Liver (tissue), 9 donors: Measurements from ENCODE around the gene QPCT. TPM values are rescaled to one million over a fixed set of nuclear protein-coding genes. Genes with fewer than 3 reads are reported as not detected.

ENCODE experiments used
- DNase-seq: peaks from one replicate; pipeline ENCODE4 v3.0.0-alpha.2; 2017; ENCODE audit warnings: low spot score
- H3K27ac ChIP-seq, 2 donors: one replicate each; pipeline ENCODE4 v1.7.0; 2013; ENCODE audit warnings: inconsistent platforms in 2 of 2, low read length in 2 of 2, control low read depth in 1 of 2, low read depth in 1 of 2, mild to moderate bottlenecking in 1 of 2
- H3K27me3 ChIP-seq, 4 donors: one replicate each; pipeline versions ENCODE4 v1.6.1 to v1.7.0; 2013; ENCODE audit warnings: low read length in 3 of 4, inconsistent platforms in 1 of 4, mild to moderate bottlenecking in 1 of 4, moderate library complexity in 1 of 4; ENCODE audit not compliant: control insufficient read depth in 4 of 4, insufficient read depth in 4 of 4
- H3K36me3 ChIP-seq, 4 donors: one replicate each; pipeline versions ENCODE4 v1.6.1 to v1.7.0; 2013; ENCODE audit warnings: low read length in 3 of 4, mild to moderate bottlenecking in 3 of 4, low read depth in 1 of 4, moderate library complexity in 1 of 4; ENCODE audit not compliant: control insufficient read depth in 4 of 4, insufficient read depth in 3 of 4
- H3K4me1 ChIP-seq, 4 donors: one replicate each; pipeline versions ENCODE4 v1.6.1 to v1.7.0; 2013; ENCODE audit warnings: low read length in 3 of 4, mild to moderate bottlenecking in 3 of 4, moderate library complexity in 1 of 4; ENCODE audit not compliant: control insufficient read depth in 4 of 4, insufficient read depth in 4 of 4
- H3K4me3 ChIP-seq, 3 donors: one replicate each; pipeline versions ENCODE4 v1.6.1 to v1.7.0; 2013; ENCODE audit warnings: low read length in 3 of 3, control low read depth in 1 of 3, low read depth in 1 of 3, mild to moderate bottlenecking in 1 of 3
- H3K9ac ChIP-seq, 2 donors: one replicate each; pipeline ENCODE4 v1.7.0; 2013; ENCODE audit warnings: low read length in 2 of 2, mild to moderate bottlenecking in 2 of 2, moderate library complexity in 2 of 2, control low read depth in 1 of 2, low read depth in 1 of 2
- H3K9me3 ChIP-seq, 4 donors: one replicate each; pipeline versions ENCODE4 v1.6.1 to v1.7.0; 2013; ENCODE audit warnings: low read length in 3 of 4; ENCODE audit not compliant: control insufficient read depth in 4 of 4
- ATF3 ChIP-seq: IDR thresholded peaks from 2 replicates; pipeline ENCODE4 v1.6.1; 2016; ENCODE audit warnings: antibody characterized with exemption
- CTCF ChIP-seq: fragments of 150-350 bp; IDR thresholded peaks from 2 replicates; pipeline ENCODE4 v1.5.1; 2017; ENCODE audit warnings: improper control_type of control experiment, low read depth, low read length; ENCODE audit not compliant: missing input control
- EGR1 ChIP-seq, 2 donors: IDR thresholded peaks; 2 replicates each; pipeline ENCODE4 v1.6.1; 2016 to 2018; ENCODE audit warnings: antibody characterized with exemption in 2 of 2, low read depth in 2 of 2
- FOXA1 ChIP-seq: IDR thresholded peaks from 2 replicates; pipeline ENCODE4 v1.6.1; 2016; ENCODE audit warnings: antibody characterized with exemption
- FOXA2 ChIP-seq: IDR thresholded peaks from 2 replicates; pipeline ENCODE4 v1.6.1; 2016; ENCODE audit warnings: antibody characterized with exemption
- GABPA ChIP-seq, 2 donors: IDR thresholded peaks in 1 of 2; conservative IDR thresholded peaks in 1 of 2; 2 replicates each; pipeline ENCODE4 v1.6.1; 2016; ENCODE audit warnings: antibody characterized with exemption in 2 of 2, mild to moderate bottlenecking in 1 of 2, moderate library complexity in 1 of 2
- HNF4A ChIP-seq, 2 donors: conservative IDR thresholded peaks; 2 replicates each; pipeline ENCODE4 v1.6.1; 2016; ENCODE audit warnings: antibody characterized with exemption in 2 of 2, mild to moderate bottlenecking in 2 of 2
- HNF4G ChIP-seq: IDR thresholded peaks from 2 replicates; pipeline ENCODE4 v1.6.1; 2016; ENCODE audit warnings: antibody characterized with exemption
- JUND ChIP-seq, 2 donors: IDR thresholded peaks; 2 replicates each; pipeline ENCODE4 v1.6.1; 2016; ENCODE audit warnings: antibody characterized with exemption in 2 of 2
- MAX ChIP-seq: IDR thresholded peaks from 2 replicates; pipeline ENCODE4 v1.6.1; 2016; ENCODE audit warnings: antibody characterized with exemption
- NR2F2 ChIP-seq: IDR thresholded peaks from 2 replicates; pipeline ENCODE4 v1.6.1; 2016; ENCODE audit warnings: antibody characterized with exemption
- RAD21 ChIP-seq, 2 donors: IDR thresholded peaks; 2 replicates each; pipeline ENCODE4 v1.6.1; 2016; ENCODE audit warnings: antibody characterized with exemption in 2 of 2, mild to moderate bottlenecking in 2 of 2
- RXRA ChIP-seq, 2 donors: IDR thresholded peaks; 2 replicates each; pipeline ENCODE4 v1.6.1; 2017 to 2018; ENCODE audit warnings: antibody characterized with exemption in 2 of 2, mild to moderate bottlenecking in 1 of 2
- SP1 ChIP-seq: IDR thresholded peaks from 2 replicates; pipeline ENCODE4 v1.6.1; 2018; ENCODE audit warnings: antibody characterized with exemption, mild to moderate bottlenecking
- YY1 ChIP-seq: IDR thresholded peaks from 2 replicates; pipeline ENCODE4 v1.6.1; 2016; ENCODE audit warnings: antibody characterized with exemption, mild to moderate bottlenecking
- WGBS: extraction: QIAGEN DNeasy Blood & Tissue Kit; methylation state at CpG from one replicate; pipeline ENCODE4 v1.1.7; 2013; 5-methylcytosine and 5-hydroxymethylcytosine counted together
- polyA plus RNA-seq, 2 donors: library from polyadenylated mRNA; stranded (reverse) in 1 of 2; unstranded in 1 of 2; fragments of 200-250 nt in 1 of 2; fragments of >200 nt in 1 of 2; fragmentation: Nextera tagmentation in 1 of 2; extraction: Ambion mirVana in 1 of 2; gene quantifications; one replicate each; pipeline versions ENCODE4 v1.2.1 to v1.2.3, GENCODE V29; 2013 to 2015
- total RNA-seq, 2 donors: library from RNA; depleted of rRNA; stranded (reverse); fragments of >200 nt; gene quantifications; one replicate each; pipeline ENCODE4 v1.2.3, GENCODE V29; 2014
- TF ChIP-seq, protein P1 (sequence below): IDR thresholded peaks from 2 replicates; pipeline ENCODE4 v1.6.1; 2016; ENCODE audit warnings: antibody characterized with exemption, mild to moderate bottlenecking
- donor health status: healthy.
- donor health status: healthy.
- donor health status: healthy.
- donor health status: healthy.
- donor health status: healthy.

QPCT gene
- total and polyA plus RNA-seq, 4 donors: 0.61 to 3.0 (median 1.2) TPM

GRCh38 chr2:37387148-37387835, 42.9 kb downstream of the QPCT start:
- WGBS: 90% methylated on average over 5 of the region's 5 CpGs
- Histone ChIP-seq H3K36me3 (no peaks in the 10 kb centered on the region), H3K9me3 (no peaks in the 10 kb centered on the region), H3K9ac (no peak overlapping the region), H3K27ac (no peak overlapping the region), H3K27me3 (no peaks in the 10 kb centered on the region), H3K4me3 (no peak overlapping the region), H3K4me1 (no peaks in the 10 kb centered on the region)
- TF ChIP-seq FOXA1: no peak
- TF ChIP-seq CTCF: no peak
- no peak for TF ChIP-seq HNF4A (conservative IDR thresholded peaks at IDR 0.05)
- TF ChIP-seq HNF4G: no peak
- TF ChIP-seq SP1: no peak
- no peak for TF ChIP-seq JUND (IDR thresholded peaks at IDR 0.05)
- no peak for TF ChIP-seq GABPA (IDR thresholded peaks at IDR 0.05 in 1 of 2, conservative IDR thresholded peaks at IDR 0.05 in 1 of 2)
- TF ChIP-seq YY1: no peak
- TF ChIP-seq NR2F2: no peak
- no peak for TF ChIP-seq RAD21 (IDR thresholded peaks at IDR 0.05)
- TF ChIP-seq FOXA2: no peak
- TF ChIP-seq, protein P1, sequence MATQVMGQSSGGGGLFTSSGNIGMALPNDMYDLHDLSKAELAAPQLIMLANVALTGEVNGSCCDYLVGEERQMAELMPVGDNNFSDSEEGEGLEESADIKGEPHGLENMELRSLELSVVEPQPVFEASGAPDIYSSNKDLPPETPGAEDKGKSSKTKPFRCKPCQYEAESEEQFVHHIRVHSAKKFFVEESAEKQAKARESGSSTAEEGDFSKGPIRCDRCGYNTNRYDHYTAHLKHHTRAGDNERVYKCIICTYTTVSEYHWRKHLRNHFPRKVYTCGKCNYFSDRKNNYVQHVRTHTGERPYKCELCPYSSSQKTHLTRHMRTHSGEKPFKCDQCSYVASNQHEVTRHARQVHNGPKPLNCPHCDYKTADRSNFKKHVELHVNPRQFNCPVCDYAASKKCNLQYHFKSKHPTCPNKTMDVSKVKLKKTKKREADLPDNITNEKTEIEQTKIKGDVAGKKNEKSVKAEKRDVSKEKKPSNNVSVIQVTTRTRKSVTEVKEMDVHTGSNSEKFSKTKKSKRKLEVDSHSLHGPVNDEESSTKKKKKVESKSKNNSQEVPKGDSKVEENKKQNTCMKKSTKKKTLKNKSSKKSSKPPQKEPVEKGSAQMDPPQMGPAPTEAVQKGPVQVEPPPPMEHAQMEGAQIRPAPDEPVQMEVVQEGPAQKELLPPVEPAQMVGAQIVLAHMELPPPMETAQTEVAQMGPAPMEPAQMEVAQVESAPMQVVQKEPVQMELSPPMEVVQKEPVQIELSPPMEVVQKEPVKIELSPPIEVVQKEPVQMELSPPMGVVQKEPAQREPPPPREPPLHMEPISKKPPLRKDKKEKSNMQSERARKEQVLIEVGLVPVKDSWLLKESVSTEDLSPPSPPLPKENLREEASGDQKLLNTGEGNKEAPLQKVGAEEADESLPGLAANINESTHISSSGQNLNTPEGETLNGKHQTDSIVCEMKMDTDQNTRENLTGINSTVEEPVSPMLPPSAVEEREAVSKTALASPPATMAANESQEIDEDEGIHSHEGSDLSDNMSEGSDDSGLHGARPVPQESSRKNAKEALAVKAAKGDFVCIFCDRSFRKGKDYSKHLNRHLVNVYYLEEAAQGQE: no peak
- TF ChIP-seq RXRA (IDR thresholded peaks at IDR 0.05): no peak
- TF ChIP-seq ATF3: no peak
- TF ChIP-seq MAX: no peak
- no peak for DNase-seq

GRCh38 chr2:37388074-37388473, 43.6 kb downstream of the QPCT start:
- Histone ChIP-seq H3K9me3 (no peaks in the 10 kb centered on the region), H3K4me3 (no peak overlapping the region), H3K36me3 (no peaks in the 10 kb centered on the region), H3K27ac (no peak overlapping the region), H3K9ac (no peak overlapping the region), H3K4me1 (no peaks in the 10 kb centered on the region), H3K27me3 (no peaks in the 10 kb centered on the region)
- no peak for DNase-seq
- 92% methylated on average over 2 of the region's 2 CpGs for WGBS
- TF ChIP-seq RAD21 (IDR thresholded peaks at IDR 0.05) (no peak), SP1 (no peak), ATF3 (no peak), RXRA (IDR thresholded peaks at IDR 0.05) (no peak), CTCF (no peak), FOXA1 (no peak), NR2F2 (no peak), MAX (no peak), GABPA (IDR thresholded peaks at IDR 0.05 in 1 of 2, conservative IDR thresholded peaks at IDR 0.05 in 1 of 2) (no peak), EGR1 (IDR thresholded peaks at IDR 0.05; ENCODE audit: low read depth in 2 of 2) (no peak), JUND (IDR thresholded peaks at IDR 0.05) (no peak), HNF4A (conservative IDR thresholded peaks at IDR 0.05) (no peak), HNF4G (no peak)
- TF ChIP-seq, protein P1: no peak
